GM18873 (cell line): ENCODE results near the gene KLHL17.

Source experiments
- ATAC-seq: cut with Tn5 transposase; IDR thresholded peaks from one replicate; pipeline ENCODE4 v1.9.1; 2021; ENCODE audit warnings: mild to moderate bottlenecking, moderate library complexity, moderate number of reproducible peaks; ENCODE audit not compliant: unreplicated experiment, low FRiP score

The KLHL17 gene

DNA sequence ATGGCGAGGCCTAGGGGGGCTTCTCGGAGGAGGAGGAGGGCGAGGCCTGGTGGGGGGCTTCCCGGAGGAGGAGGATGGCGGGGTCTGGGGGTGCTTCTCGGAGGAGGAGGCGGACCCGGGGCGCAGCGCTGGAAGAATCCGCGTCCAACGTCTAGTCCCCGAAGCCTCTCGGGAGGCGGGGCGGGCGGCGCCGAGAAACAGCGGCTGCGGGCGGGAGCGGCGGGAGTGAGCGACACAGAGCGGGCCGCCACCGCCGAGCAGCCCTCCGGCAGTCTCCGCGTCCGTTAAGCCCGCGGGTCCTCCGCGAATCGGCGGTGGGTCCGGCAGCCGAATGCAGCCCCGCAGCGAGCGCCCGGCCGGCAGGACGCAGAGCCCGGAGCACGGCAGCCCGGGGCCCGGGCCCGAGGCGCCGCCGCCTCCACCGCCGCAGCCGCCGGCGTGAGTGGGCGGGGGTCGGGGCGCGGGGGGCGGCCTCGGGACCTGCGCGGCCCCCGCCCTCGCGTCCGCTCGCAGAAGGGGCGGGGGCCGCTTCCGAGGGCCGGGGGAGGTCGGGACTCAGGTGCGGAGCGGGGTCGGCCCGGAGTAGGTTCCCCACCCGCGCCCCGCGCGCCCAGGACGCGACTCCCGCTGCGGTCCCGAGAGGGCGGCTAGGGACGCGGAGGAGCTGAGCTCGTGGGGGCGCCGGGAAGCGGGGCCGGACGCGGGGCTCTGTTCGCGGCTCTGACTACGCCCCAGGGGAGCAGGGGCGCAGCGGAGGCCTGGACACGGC is at the start of gene KLHL17:
Gene KLHL17 (plus strand): TSS at position 222 of the 769 bp plus-strand sequence. CDS start 110 bp downstream, at position 332.
- ATAC-seq = no peak

DNA sequence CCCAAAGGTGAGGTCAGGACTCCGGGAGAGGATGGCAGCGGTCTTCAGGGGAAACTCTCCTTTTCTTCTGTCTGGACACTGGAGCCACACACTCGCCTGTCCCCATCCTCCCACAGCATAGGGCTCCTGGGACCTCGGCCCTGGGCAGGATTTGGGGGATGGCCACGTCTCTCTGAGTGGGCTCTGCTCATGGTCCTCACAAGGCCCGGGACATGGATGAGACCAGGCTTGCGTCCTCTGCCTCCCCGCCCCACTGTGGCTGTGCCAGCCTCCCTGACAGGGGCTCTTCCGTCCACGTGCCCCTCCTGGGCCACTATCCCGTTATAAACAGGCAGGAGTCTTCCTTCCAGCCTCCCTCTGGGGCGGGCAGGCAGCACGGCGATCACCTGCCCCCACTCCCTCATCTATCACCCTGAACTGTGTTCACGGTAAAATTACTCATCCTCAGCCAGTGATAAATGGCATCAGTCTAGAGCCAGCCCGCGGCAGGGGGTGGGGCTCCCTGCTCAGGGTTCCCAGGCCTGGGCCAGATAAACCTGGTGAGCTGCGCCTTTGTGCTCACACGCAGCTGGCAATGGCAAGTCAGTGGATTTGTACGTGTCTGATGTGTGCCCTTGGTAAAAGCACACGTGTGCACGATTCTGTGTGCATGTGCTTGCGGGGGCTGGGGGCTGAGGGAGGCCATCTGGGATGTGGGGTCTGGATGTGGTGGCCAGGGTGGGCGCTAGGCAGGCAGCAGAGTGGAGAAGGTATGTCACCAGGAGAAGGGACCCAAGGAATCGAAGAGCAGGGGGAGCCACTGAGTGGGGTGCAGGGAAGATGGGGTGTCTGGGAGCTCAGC is 49.3 kb upstream of the KLHL17 start:
- no peak for ATAC-seq

DNA sequence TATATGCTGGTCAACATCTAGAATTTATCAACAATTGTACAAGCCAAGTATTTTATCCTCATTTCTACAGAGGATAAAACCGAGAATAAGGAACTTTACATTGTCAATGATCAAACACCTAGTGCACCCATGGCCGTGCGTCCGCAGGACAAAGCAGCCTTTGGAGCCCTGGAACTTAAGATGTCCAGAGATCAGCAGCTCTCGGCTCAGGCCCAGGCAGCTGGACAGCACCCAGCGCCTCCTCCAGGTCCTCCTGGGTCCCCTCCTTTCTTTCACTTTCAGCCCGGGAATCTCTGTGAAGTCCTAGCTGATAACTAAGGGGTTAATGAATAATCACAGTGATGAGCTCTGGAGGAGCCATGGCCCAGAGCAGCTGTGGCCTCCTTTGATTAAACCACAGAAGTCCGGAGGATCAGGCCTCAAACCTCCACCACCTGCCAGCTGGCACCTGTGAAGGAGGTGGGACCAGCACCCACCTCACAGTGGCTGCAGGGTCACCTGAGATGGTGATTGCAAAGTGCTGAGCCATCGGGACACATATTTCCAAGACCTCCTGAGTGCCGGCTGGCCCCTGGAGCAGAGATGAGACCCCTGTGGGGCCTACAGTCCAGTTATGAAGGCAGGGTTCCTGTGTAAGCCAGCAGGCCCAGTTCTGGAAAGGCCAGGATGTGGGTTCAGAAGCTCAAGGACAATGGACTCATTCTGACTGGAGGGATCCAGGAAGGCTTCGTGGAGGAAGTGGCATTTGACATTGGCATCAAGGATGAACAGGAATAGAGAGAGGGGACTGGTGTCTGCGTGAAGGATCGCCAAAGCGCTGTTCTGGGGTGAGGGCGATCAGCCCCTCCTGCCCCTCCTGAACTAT is 48.3 kb upstream of the KLHL17 start:
- ATAC-seq = no peak

DNA sequence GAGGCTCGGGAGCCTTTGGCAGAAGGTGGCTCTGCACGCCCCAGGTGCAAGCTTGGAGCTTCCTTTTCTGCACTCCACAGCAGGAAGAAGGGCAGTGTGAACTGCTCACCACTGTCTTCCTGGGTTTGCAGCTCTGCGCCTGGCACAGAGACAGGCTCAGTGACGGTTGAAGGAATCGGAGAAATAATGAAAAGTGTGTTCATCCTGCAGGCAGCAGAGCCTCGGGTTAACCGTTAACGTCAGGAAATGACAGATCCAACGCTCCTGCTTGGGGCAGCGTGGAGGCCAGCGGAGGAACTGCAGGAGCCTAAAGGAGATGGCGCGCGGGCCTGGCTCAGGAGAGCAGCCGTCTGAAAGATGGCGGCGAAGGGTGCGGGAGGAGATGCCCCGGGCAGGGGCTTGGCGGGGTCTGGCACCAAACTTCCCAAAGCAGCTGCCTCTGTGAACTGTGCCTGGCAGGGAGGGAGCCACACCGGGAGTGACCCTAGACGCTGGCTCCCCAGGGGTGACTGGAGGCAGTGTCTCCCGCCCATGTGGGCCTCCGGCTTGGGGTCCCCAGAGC is 47.6 kb upstream of the KLHL17 start:
- no peak for ATAC-seq

DNA sequence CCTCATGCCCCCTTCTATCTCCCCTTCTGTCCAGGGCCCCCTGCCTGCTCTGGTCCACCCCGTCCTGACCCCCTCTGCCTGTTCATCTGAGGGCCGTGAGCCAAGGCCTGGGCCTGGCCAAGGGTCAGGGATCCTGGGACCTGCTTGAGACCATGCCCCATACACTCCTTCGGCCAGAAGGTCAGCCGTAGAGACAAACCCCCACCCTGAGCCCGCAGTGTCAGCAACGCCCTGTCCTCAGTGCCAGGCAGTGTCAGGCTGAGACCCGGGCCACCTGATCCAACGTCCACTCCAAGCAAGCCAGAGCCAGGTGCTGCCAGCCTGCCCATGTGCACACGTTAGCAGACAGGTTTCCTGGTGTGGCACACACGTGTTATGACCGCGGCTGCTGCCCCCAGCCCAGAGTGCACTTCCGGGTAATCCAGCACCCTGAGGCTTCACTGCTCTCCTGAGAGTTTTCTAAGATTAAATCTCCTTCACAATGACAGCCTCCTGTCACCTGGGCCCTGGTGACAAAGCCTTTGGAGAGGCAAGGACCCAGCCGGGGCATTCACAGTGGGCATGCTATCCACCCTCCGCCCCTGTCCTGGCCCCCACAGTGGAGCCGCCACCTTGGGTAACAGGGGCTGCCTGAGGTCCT is 46.8 kb upstream of the KLHL17 start:
- no peak for ATAC-seq

DNA sequence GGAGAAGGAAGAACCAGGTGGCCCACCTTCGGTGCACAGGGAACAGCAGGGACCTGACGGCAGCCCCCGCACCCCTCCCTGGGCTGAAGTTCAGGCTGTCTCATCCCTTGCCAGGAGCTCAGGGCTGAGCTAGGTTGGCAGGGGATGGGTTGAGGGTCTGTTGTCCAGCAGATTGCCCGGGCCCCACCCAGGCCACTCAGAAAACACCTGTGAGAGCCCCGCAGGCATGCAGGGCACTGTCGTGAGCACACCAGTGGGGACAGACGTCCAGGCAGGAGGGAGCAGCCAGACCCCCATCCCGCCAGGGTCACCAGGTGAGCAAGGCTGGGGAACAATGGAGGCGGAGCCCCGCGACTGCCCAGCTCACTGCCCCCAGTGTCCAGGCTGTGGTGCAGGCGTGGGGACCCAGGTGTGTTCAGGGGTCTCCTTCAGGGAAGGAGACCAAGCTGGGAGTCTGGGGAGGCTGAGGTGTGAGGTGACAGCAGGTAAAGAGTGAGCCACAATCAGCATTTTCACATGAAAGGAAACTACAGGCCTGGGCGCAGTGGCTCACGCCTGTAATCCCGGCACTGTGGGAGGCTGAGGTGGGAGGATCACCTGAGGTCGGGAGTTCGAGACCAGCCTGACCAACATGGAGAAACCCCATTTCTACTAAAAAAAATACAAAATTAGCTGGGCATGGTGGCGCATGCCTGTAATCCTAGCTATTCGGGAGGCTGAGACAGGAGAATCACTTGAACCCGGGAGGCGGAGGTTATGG is 46.1 kb upstream of the KLHL17 start:
- ATAC-seq = no peak

DNA sequence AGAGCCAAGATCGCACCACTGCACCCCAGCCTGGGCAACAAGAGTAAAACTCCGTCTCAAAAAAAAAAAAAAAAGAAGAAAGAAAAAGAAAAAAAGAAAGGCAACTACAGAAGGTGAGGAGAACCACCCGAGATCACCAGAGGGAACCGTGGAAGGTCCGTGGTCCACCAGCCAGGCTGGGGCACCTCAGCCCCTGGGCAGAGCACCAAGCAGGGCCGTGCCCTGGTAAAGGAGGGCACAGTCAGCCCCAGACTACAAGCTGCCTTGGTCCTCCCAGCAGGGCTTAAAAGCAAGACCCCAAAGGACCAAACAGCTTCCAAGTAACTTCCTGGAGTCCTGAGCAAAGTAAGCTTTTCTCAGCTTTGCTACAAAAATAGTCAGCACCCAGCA is 45.5 kb upstream of the KLHL17 start:
- ATAC-seq = no peak

DNA sequence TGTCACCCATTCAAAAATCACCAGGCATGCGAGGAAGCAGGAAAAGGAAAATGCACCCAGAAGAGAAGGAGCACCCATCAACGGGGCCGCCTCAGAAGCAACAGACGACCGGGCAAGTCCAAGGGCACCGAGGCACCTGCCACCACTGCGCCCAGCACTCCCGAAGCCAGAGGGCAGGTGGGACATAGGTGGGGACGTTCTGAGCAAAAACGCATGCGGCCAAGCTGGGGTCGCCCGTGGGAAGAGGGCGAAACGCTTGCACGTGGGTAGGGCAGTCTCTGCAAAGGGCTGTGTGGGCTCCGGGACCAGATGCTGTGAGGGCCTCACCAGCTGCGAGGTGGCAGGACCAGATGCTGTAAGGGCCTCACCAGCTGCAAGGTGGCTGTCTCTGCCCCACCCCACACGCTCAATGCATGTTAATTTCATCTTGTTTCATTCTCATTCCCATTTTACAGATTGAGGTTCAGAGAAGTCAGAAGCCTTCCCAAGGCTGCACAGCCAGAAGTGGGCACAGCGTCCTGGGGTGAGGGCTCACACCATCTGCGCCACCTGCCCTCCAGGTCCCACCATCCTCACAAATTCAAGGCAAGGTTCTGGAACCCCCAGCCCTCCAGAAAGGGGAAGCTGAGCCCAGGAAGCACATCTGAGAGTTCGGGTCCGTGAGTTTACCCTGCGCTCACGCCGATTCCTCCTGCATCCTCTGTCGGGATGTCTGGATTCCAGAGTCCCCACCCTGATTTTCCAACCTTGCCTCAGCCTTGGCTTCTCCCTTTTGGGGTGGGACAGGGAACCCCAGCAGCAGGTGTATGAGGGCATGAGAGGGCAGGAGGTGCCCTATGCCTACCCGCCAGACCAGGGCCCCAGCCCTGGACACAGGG is 44.9 kb upstream of the KLHL17 start:
- no peak for ATAC-seq

DNA sequence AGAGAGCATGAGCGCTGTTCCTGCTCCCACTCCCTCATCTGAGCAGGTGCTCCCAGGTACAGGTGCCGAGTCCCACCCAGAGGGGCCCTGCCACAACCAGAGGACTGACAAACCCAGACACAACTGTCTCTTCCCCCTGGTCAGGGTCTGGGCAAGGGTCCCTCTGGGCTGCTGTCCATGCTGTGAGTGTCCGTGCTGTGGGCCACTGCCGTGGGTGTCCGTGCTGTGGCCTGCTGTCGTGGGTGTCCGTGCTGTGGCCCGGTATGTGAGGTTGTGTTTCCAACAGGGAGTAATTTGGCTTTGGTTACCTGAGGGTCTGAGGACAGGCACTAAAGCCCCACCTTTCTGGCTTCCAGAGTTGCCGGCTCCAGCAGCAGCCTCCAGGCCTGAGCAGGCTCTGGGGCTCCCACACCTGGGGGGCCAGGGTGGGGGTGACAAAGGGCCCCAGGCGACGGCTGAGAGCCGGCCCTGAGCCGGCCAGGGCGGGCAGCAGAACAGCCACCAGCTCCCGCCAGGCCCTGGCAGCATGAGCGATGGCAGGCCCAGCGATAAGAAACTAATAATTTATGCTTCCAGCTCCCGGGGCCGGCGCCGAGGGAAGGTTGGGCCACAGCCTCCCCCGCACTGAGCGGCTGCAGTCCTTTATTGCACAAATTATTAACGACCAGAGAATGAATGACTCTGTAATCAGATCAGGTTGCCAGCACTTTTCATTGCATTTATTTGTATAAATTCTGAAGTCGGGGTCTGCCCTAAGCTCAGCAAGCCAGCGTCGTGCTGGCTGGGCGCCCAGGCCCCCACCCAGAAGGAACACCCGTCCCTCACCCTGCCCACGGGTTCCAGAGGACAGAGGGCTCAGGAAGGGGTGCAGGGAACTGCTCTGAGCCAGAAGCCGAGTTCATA is 44.0 kb upstream of the KLHL17 start:
- ATAC-seq = no peak

DNA sequence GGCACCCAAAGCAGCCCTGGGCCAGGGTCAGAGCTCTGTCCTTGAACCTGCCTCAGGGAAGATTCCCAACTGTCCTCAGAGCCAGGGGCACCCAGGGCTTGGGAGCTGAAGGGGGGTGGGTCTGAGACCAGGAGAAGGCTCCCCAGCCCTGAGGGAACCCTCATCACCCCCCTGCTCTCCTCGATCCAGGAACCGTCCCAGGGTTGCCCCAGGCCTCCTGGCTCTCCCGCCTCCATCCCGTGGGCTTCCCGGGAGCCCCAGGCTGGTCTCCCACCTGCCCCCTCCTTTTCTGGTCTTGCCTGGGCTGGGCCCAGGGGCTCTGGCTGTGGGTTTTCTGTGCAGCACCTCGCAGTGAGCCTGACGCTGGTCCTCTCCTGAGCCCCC is 43.3 kb upstream of the KLHL17 start:
- ATAC-seq = no peak

DNA sequence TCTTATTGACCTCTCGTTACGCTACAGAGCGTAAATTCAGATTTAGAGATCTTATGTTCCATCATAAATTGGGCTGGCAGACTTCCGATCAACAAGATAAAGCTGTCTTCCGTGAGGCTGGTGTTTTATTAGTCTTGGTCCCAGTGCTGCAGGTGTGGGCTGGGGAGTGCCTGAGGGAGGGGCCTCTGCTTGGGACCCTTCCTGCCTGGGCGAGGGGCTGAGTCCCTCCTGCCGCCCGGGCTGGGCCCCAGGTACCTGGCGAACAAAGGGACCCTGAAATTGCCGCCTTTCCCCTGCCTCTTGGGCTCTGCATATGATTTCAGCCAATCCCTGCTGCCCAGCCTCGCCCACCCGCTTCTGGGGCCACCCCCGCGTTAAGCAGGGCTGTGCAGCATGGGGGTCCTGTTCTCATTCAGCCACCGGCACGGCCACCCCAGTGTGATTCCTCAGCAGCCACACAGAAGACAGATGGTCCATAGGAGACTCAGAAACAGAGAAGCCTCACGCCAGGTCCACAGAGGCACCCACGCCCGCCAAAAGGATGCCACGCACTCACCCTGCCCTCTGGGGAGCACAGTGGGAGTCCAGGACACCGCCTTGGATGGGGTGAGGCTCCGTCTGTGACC is 42.8 kb upstream of the KLHL17 start:
- ATAC-seq = no peak

DNA sequence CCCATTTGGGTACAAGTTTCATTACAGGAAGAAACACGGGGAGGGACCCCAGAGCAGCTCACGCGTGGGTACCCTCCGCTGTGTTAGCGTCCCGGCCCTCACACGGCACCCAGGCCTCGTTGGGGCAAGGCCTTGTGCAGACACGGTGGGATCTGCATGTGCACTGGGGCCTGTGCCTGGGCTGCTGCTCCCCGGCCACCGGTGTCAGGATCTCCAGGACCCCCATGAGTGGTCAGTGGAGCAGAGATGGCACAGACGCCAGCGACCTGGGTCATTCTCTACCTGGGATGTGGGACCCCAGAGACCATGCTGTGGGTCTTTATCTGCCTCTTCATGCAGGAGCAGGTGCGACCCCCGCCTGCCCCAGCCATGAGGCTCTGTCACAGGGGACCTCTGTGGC is 42.0 kb upstream of the KLHL17 start:
- ATAC-seq = no peak

DNA sequence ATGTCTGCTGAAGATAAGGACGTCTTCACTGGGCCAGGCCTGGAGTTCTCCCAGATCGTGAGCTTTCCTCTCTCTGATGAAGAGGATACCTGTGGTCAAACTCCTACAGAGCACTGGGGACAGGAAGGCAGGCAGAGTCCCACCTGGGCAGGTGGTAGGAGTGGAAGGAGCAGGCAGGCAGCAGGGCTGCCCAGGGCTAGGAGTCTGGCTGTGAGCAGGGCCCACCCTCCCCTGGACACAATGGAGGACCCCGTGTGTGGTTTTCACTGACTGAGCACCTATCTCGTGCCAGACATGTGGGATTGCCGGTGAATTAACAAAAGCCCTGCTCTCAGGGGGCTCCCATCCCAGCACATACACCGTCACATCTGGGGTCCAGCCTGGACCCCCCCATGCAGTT is 41.5 kb upstream of the KLHL17 start:
- ATAC-seq = no peak

DNA sequence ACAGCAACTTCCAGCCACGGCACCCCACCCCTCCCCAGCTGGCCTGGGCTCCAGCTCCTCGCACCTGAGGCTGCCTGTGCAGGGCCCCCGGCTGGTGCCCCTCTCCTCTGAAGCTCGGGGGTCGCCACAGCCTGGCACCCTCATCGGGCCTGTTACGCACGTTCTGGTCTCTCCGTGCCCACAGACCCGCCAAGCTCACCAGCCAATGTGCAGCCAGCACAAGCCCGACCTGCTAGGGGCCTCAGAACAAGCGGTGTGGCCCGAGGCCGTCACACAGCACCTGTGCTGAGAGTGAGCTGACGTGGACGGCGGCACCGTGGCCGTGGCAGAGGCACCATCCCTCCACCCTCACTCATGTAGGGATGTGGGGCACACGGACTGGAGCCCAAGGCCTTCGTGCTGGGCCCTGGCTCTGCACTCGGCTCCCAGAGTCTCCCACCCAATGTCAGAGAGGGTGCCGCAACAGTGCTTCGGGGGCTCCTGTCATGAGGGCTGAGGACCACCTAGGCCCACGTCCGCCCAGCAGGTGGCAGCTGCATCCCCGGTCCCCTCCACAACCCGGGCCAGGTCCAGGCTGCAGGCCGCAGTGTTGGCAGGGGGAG is 41.0 kb upstream of the KLHL17 start:
- ATAC-seq = no peak

DNA sequence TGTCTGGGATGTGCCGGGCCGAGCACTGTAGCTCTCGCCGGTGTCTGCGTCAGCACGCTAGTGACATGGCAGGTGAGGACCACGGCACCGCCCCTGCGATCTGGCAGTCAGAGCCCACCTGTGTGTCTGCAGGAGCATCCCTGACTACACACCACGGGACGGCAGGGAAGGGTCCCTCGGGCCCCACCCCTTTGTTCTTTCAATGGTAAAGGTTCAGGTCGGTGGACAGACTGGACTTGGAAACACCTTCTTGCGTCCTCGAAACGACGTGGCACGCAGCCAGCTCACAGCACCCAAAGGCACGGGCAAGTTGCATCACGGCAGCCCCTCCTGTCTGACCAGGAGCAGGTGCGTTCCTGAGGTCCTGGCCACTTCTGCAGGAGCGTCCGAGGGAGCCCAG is 40.4 kb upstream of the KLHL17 start:
- ATAC-seq = no peak

DNA sequence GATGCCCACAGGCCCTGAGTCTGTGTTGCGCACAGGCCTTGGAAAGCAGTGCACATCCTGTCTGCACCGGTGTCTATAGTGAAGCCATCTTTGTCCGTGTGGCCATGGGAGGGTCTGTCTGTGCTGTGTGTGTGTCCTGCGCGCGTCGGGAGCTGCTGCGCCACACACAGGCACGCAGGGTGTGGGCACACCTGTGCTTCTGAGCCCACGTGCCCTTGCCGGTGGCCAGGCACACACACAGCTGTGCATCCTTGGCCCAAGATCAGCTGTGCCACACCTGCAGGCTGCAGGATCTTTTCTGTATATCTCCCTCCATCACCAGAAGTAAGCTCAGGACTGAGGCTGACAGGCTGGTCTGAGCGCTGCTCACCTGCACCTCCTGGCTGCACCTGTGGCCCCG is 39.9 kb upstream of the KLHL17 start:
- ATAC-seq = no peak
